IPS DF 4.7 (cell line): ENCODE results near the gene TDRD12.
"Not testable (repeated sequence)": the region's sequence is repeated elsewhere in the genome, so short reads cannot be mapped to it uniquely, and the experiment has no call there.

ENCODE experiments used
- DNase-seq: peaks from one replicate; pipeline ENCODE4 v3.0.0-alpha.2; 2013; ENCODE audit warnings: low spot score; ENCODE audit errors: extremely low read depth

TDRD12 gene

GRCh38 chr19:32866564-32867265 is 147.1 kb downstream of the TDRD12 start:
- no peak for DNase-seq

DNA sequence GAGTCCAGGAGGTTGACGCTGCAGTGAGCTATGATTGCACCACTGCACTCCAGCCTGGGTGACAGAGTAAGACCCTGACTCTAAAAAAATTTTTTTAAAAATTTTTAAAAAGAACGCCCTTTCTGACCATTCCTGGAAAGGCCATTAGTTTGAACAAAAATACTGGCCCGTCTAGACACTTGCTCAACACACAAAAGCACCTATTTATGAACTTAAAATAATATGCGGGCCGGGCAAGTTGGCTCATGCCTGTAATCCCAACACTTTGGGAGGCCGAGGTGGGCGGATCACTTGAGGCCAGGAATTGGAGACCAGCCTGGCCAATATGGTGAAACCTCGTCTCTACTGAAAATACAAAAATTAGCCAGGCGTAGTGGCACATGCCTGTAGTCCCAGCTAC is 147.9 kb downstream of the TDRD12 start:
- DNase-seq, result not testable (repeated sequence)

DNA sequence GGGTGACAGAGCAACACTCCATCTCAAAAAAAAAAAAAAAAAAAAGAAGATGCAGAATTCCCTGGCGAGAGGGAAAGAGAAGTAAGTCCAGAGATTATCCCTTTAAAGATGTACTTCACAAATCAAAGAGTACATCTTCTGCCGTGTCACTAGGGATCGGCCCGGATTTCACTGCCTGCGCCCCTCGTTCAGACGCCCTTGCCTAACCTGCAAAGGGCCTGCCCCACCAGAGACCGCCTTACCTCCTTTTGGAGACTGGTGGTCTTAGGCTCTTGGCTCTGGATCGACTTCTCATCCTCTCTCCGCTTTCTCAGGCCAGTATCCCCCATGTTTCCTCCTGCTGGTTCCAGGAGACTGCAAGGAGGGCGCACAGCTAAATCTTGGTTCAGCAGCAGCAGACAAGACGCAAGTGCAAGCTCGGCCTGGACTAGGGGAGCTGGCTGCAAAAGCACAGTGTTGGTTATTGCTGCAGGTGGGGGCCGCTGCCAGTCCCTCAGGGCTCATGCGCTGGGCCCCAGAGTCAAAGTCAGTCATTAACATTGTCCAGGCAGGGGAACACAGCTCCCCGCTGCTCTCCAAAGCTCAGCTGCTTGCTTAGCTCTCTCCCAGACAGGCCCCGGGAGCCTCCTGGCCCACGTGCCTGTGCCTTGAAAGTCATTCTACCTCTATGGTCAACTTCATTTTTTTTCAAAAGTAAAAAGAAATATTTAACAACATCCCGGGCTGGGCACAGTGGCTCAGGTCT is 148.8 kb downstream of the TDRD12 start:
- no peak for DNase-seq

GRCh38 chr19:32869369-32869965 is 149.9 kb downstream of the TDRD12 start, which contains the start of gene SLC7A9:
SLC7A9 (minus strand) TSS chr19:32869767; CDS start chr19:32868534, 1,233 bp downstream.
- no peak for DNase-seq

- no peak for DNase-seq
Measured at GRCh38 chr19:32869966-32870573, 150.5 kb downstream of the TDRD12 start.

DNA sequence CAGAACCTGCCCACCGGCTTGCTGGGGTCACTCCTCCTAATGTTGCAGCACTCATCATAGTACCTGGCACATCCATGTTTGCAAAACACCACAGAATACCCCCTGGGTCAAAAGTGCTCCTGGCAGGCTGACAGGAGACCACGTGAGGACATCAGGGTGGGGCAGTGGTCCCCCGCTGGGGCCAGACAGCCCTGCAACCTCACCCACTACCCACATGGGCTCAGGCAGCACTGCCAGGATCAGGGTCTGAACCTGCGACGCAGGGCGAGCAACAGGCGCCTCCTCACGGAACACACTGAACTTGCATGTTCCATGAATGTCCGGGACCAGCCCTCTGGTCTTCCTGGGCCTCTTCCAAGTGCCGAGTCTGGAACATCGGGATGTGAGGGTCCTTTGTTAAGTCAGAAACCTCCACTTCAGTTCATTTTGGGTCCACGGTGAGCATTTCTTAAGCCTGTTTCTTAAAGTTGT is 151.4 kb downstream of the TDRD12 start:
- DNase-seq, result no peak

DNA sequence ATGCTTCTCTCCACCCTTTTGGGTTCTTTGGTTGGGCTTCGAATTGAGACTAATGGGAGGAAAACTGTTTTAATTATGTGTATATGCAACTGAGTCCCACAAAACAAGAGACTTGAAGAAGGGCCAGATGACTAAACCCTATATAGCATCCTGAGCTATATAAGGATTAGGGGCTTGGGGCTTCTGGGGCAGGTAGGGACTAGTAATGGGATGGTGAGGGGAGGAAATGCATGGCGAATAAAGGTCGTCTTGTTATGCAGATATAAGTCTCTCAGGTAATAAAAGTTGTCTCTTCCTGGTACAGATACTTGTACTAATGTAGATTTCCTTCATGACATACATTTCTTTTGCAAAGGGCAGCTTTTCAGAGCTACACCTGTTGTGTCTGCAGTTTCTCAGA is 152.8 kb downstream of the TDRD12 start:
- no peak for DNase-seq

- DNase-seq, result no peak
Measured at GRCh38 chr19:32873247-32873959, 153.8 kb downstream of the TDRD12 start.

- DNase-seq, result no peak
Measured at GRCh38 chr19:32874605-32875004, 155.0 kb downstream of the TDRD12 start.

DNA sequence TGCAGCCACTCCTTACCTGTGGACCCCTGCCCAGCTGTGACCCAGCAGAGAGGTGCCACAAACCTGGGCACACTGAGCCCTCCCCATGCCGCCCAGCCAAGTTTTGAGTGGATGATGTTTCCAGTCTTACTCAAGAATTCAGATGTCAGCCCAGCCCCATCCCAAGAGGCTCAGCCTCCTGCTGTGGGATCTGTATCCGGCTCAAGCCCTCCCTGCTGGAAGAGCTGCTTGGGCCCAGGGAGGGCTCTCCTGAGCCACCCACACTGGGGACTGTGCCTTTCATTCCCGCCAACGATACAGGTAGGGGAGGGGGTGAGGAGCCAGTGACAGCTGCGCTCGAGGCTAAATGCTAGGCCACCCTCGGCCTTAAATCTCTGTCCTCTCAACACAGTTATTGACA is 155.9 kb downstream of the TDRD12 start:
- no peak for DNase-seq

GRCh38 chr19:32876236-32876918 is 156.8 kb downstream of the TDRD12 start:
- DNase-seq, result no peak

- no peak for DNase-seq
Measured at GRCh38 chr19:32876919-32877285, 157.3 kb downstream of the TDRD12 start.
